GM21423 (cell line): ENCODE results near the gene SLC38A9.

Source experiments
- ATAC-seq: cut with Tn5 transposase; IDR thresholded peaks from one replicate; pipeline ENCODE4 v1.9.1; 2021; ENCODE audit warnings: mild to moderate bottlenecking, moderate library complexity; ENCODE audit not compliant: unreplicated experiment

Gene SLC38A9

DNA sequence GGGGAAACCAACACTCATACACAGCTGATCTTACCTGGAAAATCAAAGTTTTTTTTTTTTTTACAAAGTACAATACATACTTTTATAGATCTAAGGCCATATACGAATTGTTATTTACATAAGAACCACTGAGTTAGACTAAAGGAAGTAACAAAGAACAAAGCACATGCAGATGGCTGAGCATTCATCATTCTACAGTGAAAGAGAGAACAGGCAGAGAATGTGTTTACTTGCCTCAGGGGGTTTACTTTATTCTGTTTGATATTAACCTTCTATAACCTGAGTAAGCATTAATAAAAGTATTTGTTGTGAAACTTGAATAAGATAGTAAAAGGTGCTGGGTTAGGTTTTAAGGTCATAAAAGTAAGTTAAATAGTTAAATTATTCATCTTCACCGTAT lies 54.7 kb downstream of the SLC38A9 start:
- ATAC-seq: no peak

DNA sequence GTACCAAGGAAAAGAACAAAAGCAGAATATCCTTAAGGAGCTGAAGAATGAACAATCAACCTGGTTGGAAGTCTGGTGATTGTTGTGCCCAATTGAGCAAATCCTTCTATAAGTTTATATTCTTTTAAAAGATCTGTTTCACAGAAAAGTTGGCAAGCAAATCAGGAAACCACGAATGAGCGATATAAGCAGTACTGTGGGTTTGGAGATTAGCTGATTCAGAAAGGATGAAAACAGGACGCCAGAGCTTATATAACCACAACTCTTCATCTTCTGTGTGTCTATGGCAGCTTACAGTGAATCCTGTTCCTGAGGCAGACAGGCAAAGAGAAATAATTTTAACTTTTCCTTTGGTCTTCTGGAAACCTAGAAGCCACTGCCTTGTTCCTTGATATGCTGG lies 61.7 kb downstream of the SLC38A9 start:
- no peak for ATAC-seq

DNA sequence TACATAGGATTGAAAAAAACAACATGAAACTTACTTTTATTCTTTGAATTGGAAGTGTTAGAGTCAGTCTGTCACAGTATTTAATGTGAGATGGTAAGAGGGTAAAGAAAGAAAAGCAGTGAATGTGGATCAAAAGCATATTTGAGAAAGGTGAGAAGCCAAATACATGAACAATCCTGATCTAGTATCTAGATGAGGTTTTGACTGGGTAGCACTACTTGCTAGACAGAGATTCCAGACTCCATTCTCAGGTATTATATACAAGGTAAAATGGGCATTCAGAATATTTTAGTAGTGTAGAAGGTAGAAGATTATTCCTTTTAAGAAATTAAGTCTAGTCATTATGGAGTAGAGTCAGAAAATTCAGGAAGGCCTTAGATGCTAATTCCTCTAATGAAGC lies 62.2 kb downstream of the SLC38A9 start:
- ATAC-seq: no peak

DNA sequence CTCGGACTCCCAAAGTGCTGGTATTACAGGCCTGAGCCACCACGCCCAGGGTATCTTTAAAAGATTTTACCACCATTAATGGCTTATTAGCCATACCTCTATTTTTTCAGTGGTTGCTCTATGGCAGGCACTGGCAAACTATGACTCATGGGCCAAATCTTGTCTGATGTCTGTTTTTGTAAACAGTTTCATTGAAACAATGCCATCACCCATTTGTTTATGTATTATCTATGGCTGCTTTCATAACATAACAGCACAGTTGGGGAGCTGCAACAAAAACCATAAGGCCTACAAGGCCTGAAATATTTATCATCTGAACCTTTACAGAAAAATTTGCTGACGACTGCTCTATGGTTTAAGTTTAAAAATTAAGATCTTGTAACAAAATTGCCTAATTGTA lies 66.8 kb downstream of the SLC38A9 start:
- no peak for ATAC-seq

DNA sequence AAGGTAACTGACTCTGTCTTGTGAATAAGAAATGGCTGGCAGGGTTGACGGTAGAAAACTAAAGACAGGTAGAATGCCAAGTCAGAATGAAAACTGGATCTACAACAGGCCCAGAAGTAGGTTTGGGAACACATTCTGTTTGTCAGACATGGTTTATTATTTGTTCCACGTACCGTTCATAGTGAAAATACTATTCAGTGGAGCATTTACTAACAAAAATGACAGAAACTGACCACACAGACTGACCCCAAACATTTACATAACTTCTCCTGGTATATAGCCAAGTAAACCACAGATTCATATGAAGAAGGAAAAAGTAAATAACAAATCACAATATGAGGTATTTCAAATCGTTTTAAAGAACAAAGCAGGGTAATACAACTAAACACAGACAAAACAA lies 73.7 kb downstream of the SLC38A9 start:
- no peak for ATAC-seq

DNA sequence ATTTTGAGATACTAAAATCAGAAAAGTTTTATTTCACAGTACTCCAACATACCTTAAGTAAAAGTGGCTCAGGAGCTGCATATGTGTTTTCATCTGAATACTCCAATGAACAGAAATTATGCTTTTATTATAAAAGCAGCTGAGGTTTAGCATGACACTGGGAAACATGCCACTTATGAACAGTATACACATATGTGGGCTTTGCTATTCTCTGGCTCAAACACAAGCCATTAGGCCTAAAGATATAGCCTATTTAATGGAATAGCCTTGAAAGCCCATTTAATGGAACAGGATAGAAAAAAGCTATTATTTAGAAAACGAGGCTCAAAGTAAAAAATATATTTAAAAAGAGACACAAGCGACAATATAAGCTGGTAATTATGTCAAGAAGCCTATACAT lies 74.1 kb downstream of the SLC38A9 start:
- ATAC-seq: no peak

DNA sequence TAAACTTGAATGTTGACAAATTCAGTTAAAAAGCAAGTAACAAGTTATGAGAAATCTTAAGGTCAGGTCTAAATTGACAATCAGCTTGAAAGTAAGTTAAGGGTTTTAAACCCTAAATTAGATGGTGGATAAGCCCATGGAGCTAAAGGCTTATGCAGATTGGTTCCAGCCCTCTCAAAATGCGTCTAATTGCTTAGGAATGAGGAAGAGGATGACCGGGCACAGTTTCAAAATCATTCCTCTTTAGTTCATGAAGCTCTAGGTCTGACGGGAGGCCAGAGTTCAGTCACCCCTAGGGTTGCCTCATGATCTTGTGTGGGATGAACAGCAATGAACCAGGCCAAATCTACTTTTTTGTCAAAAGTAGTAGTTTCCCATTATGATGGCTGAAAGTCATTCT lies 75.4 kb downstream of the SLC38A9 start:
- ATAC-seq: no peak

DNA sequence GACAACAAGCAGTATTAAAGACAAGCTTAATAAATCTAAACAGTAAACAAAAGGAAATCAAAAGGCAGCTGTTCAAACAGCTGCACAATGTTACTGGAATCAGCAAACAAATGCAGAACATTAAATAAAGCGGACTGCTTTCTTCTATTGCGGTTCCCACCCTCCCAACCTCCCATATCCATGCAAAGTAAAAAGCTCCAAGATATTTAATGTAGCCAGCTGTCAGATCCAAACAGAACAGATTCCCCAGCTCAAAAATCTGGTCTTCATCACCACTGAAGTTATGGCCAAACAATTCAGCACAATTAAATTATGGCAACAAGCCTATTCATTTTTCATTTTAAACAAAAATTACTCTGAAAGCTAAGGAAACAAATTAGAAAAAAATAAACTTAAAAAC lies 75.9 kb downstream of the SLC38A9 start:
- ATAC-seq: no peak

DNA sequence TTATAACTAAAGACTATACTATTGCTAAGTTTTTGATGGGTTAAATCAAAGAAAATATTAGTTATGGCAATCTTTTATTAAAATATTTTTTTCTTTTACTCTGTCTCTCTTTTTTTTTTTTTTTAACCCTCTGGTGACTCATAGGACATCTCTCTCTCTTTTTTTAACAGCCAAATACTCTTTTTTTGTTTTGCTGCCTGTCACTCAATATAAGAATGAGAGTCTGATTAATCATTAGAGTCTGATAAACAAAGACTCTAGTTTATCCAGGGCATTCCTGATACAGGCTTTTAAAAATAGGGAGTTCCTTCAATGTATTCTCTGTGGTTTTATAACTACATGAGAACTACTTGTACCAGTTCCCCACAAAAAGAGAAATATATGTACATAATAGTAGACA lies 77.3 kb downstream of the SLC38A9 start:
- ATAC-seq: no peak

DNA sequence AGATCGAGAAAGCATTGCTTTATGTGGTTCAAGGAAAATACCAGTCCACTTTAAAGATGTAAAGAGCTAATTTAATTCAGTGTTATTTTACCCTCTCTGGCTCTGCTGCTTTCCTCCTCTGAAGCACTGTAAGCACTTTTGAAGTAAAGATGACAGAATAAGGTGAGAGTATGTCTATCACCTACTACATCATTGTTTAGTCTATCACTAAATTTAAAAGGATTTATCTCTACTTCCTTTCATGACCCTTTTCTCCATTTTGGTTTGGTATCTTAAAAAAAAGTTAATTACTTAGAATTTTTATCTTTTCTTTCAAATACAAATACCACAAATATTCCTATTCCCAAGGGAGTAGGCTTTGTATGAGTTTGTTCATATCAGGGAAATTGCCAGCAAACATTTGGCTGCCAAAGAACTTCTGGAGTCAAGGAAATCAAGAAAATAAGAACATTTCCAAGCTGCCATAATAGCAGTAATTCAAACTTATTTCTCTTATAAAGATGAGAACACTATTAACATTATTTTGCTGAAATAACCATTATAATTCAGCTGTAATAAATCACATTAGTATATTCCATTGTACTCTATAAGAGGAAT lies 77.8 kb downstream of the SLC38A9 start:
- no peak for ATAC-seq

DNA sequence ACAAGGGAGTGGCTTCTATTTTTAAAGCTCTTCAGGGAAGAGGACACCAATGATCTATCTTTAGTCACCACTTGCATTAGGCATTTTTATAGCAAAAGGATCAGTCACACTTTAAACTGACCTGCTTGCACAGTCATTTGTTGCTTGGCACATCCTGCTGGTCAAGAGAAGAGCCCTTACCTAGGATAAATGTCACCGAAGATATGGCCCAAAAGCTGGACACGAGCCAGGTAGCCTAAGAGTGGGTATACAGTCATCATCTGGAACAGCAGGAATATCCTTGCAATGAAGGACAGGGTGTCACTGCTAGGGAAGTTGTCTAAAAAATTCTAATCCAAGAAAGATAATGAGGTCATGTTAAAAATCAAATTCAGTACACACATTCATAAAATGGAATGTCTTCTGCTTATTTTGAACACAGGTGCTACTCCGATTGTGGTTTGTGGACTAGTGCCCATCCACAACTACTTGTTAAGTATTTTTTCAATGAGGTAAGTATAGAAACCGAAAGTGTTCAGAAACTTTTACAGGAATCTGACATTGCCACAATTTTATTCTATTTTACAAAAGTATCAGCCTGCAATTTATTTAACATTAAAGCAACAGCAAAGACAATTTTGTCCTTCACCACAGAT lies 78.4 kb downstream of the SLC38A9 start:
- ATAC-seq: no peak

DNA sequence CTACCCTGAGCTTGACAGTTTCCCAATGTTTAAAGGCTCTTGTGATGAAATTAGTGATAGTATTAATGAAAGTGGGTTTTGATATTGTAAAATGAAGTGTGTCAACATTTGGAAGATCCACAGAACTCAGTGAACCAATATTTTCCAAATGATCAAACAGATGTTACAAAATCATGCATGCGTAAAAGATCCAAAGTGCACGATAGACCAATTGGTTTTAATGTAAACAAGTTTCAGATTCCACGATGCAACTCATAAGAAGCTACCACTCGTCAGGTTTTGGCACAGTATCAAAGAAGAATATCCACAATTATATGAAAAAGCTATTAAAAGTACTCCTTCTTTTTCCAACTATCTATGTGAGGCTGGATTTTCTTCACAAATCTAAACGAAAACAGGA lies 82.3 kb downstream of the SLC38A9 start:
- ATAC-seq: no peak

DNA sequence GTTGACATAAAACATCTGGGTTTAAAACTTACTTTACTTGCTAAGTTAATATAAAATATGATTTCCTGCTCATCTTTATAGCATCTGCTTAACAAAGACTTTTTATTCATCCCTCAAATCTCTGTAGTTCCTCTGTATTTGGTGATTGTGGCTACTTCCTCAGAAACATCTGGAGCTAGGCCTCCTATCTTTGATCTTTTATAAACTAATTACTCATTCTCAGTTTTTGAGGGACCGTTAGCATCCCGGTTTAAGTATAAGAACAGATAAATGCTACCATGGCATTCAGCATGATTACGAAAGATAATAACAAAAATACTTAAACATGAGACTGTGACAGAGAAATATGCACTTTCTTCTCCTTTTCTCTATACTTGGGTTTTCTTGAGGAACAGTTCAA lies 85.3 kb downstream of the SLC38A9 start:
- no peak for ATAC-seq

DNA sequence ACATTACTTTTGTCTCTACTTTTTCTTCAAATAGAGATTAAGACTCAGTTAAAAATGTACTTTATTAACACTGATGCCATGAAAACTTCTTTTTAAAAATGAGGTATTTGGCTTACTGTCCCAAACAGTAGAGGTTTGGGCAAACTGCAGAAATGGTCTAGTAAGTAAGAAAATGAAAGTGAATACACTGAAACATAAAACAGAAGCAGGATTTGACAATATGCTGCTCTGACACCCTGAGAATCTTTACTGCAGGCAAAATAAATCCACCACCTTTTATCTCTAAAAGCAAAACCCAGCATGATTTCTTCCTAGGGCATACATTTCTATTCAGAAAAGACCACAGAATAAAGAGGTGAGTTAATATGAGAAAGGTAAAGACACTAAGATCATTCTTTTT lies 86.2 kb downstream of the SLC38A9 start:
- no peak for ATAC-seq

DNA sequence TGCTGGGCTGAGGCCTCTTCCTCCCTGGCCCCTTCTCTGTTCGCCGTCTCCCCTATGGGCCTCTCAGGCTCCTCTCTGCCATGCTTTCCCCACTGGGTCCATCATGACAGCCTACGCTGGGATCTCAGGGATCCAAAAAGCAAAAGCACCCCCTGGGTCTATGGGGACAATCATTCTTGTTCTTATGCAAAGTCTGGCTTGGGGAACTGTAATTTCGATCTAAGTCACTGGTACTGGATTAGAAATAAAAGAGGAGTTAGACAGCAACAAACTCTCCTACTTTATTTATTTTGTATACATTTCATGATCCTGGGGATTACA lies 86.6 kb downstream of the SLC38A9 start:
- ATAC-seq: no peak

DNA sequence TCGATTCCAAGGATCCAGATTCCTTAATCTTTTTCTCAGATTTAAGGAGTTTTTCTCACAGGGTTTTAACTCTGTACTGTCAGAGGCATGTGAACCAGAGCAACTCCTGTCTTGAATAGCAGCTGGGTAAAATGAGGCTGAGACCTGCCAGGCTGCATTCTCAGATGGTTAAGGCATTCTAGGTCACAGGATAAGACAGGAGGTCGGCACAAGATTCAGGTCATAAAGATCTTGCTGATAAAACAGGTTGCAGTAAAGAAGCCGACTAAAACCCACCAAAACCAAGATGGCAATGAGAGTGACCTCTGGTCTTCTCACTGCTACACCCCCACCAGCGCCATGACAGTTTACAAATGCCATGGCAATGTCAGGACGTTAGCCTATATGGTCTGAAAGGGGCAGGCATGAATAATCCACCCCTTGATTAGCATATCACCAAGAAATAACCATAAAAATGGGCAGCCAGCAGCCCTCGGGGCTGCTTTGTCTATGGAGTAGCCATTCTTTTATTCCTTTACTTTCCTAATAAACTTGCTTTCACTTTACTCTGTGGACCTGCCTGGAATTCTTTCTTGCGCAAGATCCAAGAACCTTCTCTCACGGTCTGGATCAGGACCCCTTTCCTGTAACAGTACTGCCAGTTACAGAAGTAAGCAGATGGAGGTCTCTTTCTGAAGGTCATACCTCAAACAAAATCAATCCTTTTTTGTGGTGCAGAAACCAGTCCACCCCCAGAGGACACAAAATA lies 87.1 kb downstream of the SLC38A9 start:
- ATAC-seq: no peak

DNA sequence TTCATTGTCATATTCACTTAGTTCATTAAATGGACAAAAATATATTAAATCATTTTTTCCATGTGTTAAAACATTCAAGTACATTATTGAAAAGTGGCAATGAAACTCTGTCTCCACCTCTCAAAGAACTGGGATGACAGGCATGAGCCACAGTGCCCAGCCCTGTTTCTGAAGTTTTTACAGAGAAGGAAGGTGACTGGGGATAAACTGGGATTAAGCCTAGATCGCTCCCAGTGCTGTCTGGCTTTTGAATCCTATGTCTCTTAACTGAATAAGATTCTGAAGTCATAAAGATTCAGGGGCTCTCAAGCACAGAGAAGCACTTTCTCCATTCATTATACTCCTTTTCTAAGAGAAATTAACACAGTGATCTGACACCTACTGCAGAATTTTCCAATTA lies 88.3 kb downstream of the SLC38A9 start:
- no peak for ATAC-seq

DNA sequence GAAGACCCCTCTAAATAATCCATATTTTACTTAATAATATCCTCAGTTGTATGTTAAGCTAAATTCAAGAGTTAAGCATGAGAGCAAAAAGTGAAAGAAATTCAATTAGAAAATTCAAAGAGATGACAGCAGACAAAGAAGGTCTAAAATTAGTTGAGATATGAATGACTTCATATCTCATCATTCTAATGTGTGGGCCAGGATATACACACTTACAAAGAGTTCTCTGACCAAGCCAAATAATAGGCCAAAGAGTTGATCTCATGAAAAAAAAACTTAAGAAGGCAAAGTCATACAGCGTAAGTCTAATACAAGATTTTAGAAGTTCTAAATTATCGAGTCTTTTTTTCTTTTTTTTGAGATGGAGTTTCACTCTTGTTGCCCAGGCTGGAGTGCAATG lies 89.7 kb downstream of the SLC38A9 start:
- ATAC-seq: no peak

DNA sequence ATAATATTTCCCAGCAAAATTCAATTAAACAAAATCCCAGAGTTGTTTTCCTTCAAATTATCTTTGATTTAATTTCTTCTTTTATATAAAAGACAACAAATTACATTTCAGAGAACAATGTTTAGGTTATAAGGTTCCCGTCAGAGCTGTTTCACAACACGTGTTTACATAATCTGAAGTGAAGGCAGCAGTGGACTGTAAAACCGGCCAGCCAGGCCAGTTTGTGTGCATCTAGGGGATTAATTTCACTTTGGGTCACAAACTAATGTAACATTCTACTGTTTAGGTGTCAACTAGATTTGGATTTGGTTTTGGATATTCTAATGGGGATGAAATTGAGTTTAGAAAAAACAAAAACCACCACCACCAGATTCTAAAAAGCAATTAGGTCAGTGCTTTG lies 90.9 kb downstream of the SLC38A9 start:
- ATAC-seq: no peak

DNA sequence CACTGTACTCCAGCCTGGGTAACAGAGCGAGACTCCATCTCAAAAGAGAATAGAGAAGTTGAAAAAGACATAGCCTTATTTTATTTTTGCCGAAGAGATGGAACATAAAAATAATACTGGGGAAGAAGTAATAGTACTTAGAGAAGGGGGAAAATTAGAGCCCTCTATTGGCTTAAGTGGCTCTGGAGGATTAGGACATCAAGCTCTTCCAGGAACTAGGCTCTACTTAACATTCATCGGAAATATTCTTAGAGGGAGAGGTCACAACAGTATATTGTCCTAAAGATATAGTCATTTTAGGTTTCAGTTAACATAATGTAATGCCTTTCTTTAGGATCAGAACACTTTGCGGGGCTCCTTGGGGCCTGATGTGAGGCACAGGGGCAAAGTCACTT lies 91.4 kb downstream of the SLC38A9 start:
- ATAC-seq: no peak

DNA sequence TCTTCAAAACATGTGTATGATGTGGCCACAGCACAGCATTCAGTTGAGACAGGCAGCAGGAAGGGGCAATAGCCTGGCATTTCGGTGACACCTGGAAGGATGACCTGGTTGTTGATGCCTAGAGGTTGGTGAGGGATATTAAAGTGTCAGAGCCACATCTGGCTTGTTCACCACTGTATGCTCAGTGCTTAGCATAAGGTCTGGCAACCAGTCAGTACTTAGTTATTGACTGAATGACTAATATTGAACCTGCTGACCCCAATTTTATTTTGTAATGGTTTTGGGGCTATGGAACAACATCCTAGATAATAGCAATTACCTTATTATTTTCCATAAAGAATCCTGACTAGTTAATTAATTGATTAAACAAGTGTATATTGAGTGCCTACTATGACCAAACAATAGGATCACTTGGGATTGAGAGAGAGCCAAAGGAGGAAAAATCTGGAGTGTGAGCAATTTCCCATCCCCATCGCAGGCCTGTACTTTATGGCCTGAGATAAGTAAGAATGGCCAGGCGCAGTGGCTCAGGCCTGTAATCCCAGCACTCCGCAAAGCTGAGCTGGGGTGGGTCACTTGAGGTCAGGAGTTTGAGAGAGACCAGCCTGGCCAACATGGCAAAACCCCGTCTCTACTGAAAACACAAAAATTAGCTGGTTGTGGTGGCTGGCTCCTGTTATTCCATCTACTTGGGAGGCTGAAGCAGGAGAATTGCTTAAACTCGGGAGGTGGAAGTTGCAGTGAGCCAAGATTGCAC lies 91.9 kb downstream of the SLC38A9 start:
- no peak for ATAC-seq

DNA sequence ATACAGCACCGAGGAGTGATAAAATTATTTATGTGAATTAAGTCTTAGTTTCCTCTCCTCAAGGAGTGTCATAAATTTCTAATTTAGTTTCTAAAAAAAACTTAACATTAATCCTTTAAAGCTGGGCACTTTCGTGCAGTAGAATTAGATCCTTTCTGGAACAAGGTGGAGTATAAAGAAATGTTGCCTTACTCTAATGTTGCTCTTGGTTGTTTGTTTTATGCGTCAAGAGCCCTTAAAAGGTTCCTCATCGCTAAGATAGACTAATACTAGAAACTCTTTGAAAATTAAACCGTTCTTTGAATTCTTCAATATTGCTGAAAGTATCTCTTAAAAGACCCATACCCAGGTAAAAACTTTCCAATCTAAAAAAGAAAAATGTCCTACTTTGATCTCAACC lies 93.8 kb downstream of the SLC38A9 start:
- no peak for ATAC-seq
